Heart right ventricle (tissue), 16 donors: ENCODE measurements around the gene SPDYE9. TPM values are rescaled to one million over a fixed set of nuclear protein-coding genes. Genes with fewer than 3 reads are reported as not detected.
"Not testable (repeated sequence)": the region's sequence is repeated elsewhere in the genome, so short reads cannot be mapped to it uniquely, and the experiment has no call there.

ENCODE experiments used
- ATAC-seq, 8 donors: fragments of 200-7000 bp; cut with Tn5 transposase; one replicate each; pipeline ENCODE4 v1.9.1; 2020; ENCODE audit warnings: mild to moderate bottlenecking in 8 of 8, moderate library complexity in 8 of 8, moderate number of reproducible peaks in 1 of 8
- DNase-seq, 2 donors: peaks; one replicate each; pipeline ENCODE4 v3.0.0-alpha.2; 2020
- H3K27ac ChIP-seq, 10 donors: fragments of 200-600 bp; sonication (generic) in 2 of 10; one replicate each; pipeline versions ENCODE4 v1.5.0 to v1.8.0; 2020 to 2022; ENCODE audit warnings: mild to moderate bottlenecking in 3 of 10
- H3K27me3 ChIP-seq, 7 donors: fragments of 200-600 bp; one replicate each; pipeline ENCODE4 v1.8.0; 2021 to 2022; ENCODE audit warnings: mild to moderate bottlenecking in 2 of 7
- H3K36me3 ChIP-seq, 9 donors: fragments of 200-600 bp; sonication (generic) in 1 of 9; one replicate each; pipeline versions ENCODE4 v1.5.0 to v1.8.0; 2020 to 2022; ENCODE audit warnings: mild to moderate bottlenecking in 2 of 9
- H3K4me1 ChIP-seq, 9 donors: fragments of 200-600 bp; sonication (generic) in 1 of 9; one replicate each; pipeline versions ENCODE4 v1.5.0 to v1.8.0; 2020 to 2022; ENCODE audit warnings: mild to moderate bottlenecking in 4 of 9
- H3K4me3 ChIP-seq, 10 donors: fragments of 200-600 bp; sonication (generic) in 2 of 10; one replicate each; pipeline versions ENCODE4 v1.5.0 to v1.8.0; 2020 to 2022; ENCODE audit warnings: mild to moderate bottlenecking in 7 of 10, moderate library complexity in 2 of 10
- H3K9me3 ChIP-seq, 11 donors: fragments of 200-600 bp in 10 of 11; sonication (generic) in 2 of 11; one replicate each; pipeline versions ENCODE4 v1.5.0 to v1.8.0; 2013 to 2022; ENCODE audit warnings: mild to moderate bottlenecking in 2 of 11, control low read depth in 1 of 11, moderate library complexity in 1 of 11
- WGBS, 2 donors: extraction: QIAGEN DNeasy Blood & Tissue Kit; methylation state at CpG; one replicate each; pipeline ENCODE4 v1.1.7; 2013; ENCODE audit warnings: inconsistent platforms in 1 of 2; 5-methylcytosine and 5-hydroxymethylcytosine counted together
- intact Hi-C, 10 donors: fragments of 100-400 bp; cut with DNase I; formaldehyde crosslinking; loops; one replicate each; pipeline versions ENCODE4 v1.11.1 to v1.14.2; 2022
- long read RNA-seq, 3 donors: library from polyadenylated mRNA; unstranded; transcript quantifications; one replicate each; pipeline ENCODE4 v2.0.0, GENCODE V29; 2020 to 2021
- polyA plus RNA-seq, 2 donors: library from polyadenylated mRNA; stranded (reverse); fragments of 200-250 nt; gene quantifications; one replicate each; pipeline ENCODE4 v1.2.3, GENCODE V29; 2013
- total RNA-seq, 10 donors: library from RNA; stranded (reverse); fragmentation: NEBNext Ultra II Directional in 3 of 10; extraction: Animal tissue kit (Norgen Biotek cat#: 25700) in 3 of 10; gene quantifications; one replicate each; pipeline versions ENCODE4 v1.2.1 to v1.2.4, GENCODE V29; 2021 to 2023
- donor health status: Arrhythmogenic right ventricular cardiomyopathy.
- donor health status: ischemic (EF 13 %, LVEDD 7.1; RV severe dilation, severe dysfunction).
- donor health status: healthy with polysubstance abuse.
- donor health status: DM: no; HTN: yes; CAD: no.
- donor health status: DM: no; HTN: no; CAD: no.
- donor health status: ischemic (EF 25% LVEDD 6.9; RV normal size, moderate dysfunction).
- donor health status: ischemic (EF 25% LVEDD 5.7; RV mildly dilated, moderate dysfunction).
- donor health status: healthy.
- donor health status: DM: yes; HTN: yes; CAD: no.
- donor health status: Ischemic cardiomyopathy.
- donor health status: ischemic (EF 35%, LVEDD 5.7; RV mildly dilated, moderate dysfunction).
- donor health status: nonischemic (EF 11% LVEDD 7.7; RV severe dilation, severe dysfunction).
- donor health status: DM: yes; HTN: yes; CAD: no.
- donor health status: PGD.
- donor health status: ischemic (EF 29% LVEDD 5.4; RV normal size, mild dysfunction).
- donor health status: nonischemic (EF 23%, LVEDD 6.1; RV moderate dilation, normal function).

SPDYE9 gene, protein sequence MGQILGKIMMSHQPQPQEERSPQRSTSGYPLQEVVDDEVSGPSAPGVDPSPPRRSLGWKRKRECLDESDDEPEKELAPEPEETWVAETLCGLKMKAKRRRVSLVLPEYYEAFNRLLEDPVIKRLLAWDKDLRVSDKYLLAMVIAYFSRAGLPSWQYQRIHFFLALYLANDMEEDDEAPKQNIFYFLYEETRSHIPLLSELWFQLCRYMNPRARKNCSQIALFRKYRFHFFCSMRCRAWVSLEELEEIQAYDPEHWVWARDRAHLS
- total RNA-seq = not detected
- polyA plus RNA-seq = not detected
- long read RNA-seq, donor 1, partial matches to known transcripts = 0 of 2 reads
- long read RNA-seq, donor 1, other reads (novel, unspliced or antisense) = 2 of 2 reads
- long read RNA-seq, donor 2 = 0 reads
- long read RNA-seq, donor 3 = 0 reads

DNA sequence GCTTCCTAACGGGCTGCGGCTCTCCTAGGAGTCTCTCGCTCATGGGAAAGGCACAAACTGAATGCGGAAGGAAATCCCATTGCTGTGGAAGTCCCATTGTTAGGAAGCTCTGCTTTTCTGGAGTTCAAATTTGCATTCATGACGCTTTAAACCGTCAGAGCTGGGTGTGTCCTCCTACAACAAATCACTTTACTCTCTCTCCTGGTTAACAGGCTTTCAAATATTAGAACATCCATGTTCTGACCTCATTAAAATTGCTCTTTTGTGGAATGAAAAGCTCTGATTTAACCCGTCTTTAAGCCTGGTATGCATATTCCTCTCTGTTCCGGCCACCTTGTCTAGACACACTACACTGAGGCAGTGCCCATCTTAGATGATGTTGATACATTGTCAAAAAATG lies at the start of gene SPDYE9:
SPDYE9 (minus strand) TSS at position 101 of the 400 bp plus-strand sequence. CDS start 1,800 bp downstream, outside the sequence.
- H3K9me3 ChIP-seq, H3K27me3 ChIP-seq, H3K27ac ChIP-seq, H3K36me3 ChIP-seq, DNase-seq, ATAC-seq, H3K4me3 ChIP-seq, H3K4me1 ChIP-seq, intact Hi-C loops: not testable (repeated sequence)
- WGBS, 2 donors = no CpG with 5 or more reads among the region's 8 CpGs

DNA sequence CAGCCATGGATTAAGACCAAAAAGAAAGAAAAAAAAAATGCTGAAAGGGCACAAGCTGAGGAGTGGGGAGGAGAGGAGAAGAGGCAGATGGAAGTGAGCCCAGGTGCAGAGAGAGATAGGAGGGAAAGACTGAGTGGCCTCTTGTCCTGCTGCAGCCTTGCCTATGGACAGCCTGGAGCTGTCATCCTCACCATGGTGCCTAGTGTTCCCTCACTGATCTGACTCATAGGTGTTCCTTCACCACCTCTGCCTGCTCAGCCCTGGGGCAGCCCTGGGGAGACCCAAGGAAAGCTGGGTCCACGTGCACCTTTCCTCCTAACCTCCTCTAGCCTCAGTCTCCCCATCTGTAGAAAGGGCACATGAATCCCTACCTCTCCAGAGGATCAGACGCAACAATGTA lies 49.0 kb upstream of the SPDYE9 start:
- WGBS, 2 donors = no CpG with 5 or more reads among the region's 2 CpGs
- H3K9me3 ChIP-seq, DNase-seq, H3K4me1 ChIP-seq, H3K27ac ChIP-seq, intact Hi-C loops, H3K4me3 ChIP-seq, H3K27me3 ChIP-seq, H3K36me3 ChIP-seq: not testable (repeated sequence)
- peak in 3 of 8 donors; percentile 23 to 53 (median 36) for ATAC-seq

GRCh38 chr7:73132651-73133217 lies 46.9 kb upstream of the SPDYE9 start:
- H3K4me3 ChIP-seq, H3K27ac ChIP-seq, H3K4me1 ChIP-seq, intact Hi-C loops, H3K36me3 ChIP-seq, DNase-seq, H3K27me3 ChIP-seq, H3K9me3 ChIP-seq: not testable (repeated sequence)
- WGBS, 2 donors = 59 to 94% methylated on average over 2 to 3 of the region's 7 CpGs
- ATAC-seq = peak in 2 of 8 donors; percentile 7 to 36

- no CpG with 5 or more reads among the region's 2 CpGs for WGBS, 2 donors
- H3K9me3 ChIP-seq, H3K27ac ChIP-seq, H3K36me3 ChIP-seq, H3K4me3 ChIP-seq, DNase-seq, H3K27me3 ChIP-seq, intact Hi-C loops, H3K4me1 ChIP-seq, ATAC-seq: not testable (repeated sequence)
Measured at GRCh38 chr7:73130612-73131011, 44.8 kb upstream of the SPDYE9 start.

DNA sequence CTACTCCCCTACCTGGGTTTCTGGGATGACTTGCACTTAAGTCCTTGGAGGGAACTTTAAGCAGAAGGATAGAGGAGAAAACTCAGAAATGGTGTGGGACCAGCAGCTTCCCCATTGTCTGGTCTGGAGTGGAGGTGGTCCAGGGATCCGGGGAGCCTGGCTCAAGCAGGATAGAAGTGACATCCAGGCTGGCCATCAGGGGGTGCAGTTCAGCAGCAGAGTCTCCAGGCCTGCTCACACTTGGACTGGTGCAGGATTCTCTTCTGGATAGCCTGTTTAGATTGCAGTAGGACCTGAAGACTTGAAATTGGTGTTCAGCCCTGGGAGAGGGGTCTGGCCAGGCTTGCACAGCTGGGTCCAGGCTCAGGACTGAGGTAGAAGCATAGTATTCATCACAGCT lies 38.3 kb upstream of the SPDYE9 start:
- no CpG with 5 or more reads among the region's 1 CpG for WGBS, 2 donors
- DNase-seq, H3K27me3 ChIP-seq, H3K4me1 ChIP-seq, H3K4me3 ChIP-seq, H3K9me3 ChIP-seq, intact Hi-C loops, H3K27ac ChIP-seq, H3K36me3 ChIP-seq: not testable (repeated sequence)
- peak; percentile 48 to 84 (median 70) for ATAC-seq

GRCh38 chr7:73122778-73123447 lies 37.1 kb upstream of the SPDYE9 start:
- intact Hi-C loops, H3K36me3 ChIP-seq, DNase-seq, H3K4me3 ChIP-seq, H3K27me3 ChIP-seq, H3K9me3 ChIP-seq, H3K4me1 ChIP-seq, H3K27ac ChIP-seq: not testable (repeated sequence)
- peak in 2 of 8 donors; percentile 32 to 35 for ATAC-seq
- 64 to 83% methylated on average over 2 of the region's 4 CpGs for WGBS, 2 donors

DNA sequence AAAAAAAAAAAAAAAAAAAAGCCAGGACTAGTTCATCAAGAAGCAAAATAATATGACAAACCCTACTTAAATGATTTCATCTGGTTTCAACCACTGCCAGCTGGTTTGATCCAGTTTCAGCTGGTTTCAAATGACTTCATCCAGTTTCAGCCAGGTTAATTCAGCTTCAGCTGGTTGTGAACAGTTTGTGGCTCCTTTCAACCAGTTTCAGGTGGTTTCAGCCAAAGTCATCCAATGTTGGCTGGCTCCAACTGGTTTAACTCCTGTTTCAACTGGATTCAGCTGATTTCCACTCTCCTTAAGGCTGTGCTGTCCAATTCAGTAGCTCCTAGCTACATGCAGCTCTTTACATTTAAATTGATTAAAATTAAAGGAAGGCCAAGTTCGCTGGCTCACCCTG lies 32.3 kb upstream of the SPDYE9 start:
- no CpG with 5 or more reads among the region's 1 CpG for WGBS, 2 donors
- H3K27ac ChIP-seq, intact Hi-C loops, H3K4me1 ChIP-seq, H3K9me3 ChIP-seq, H3K27me3 ChIP-seq, H3K36me3 ChIP-seq, ATAC-seq, DNase-seq, H3K4me3 ChIP-seq: not testable (repeated sequence)

DNA sequence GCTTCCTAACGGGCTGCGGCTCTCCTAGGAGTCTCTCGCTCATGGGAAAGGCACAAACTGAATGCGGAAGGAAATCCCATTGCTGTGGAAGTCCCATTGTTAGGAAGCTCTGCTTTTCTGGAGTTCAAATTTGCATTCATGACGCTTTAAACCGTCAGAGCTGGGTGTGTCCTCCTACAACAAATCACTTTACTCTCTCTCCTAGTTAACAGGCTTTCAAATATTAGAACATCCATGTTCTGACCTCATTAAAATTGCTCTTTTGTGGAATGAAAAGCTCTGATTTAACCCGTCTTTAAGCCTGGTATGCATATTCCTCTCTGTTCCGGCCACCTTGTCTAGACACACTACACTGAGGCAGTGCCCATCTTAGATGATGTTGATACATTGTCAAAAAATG lies 28.0 kb downstream of the SPDYE9 start, which contains the start of gene SPDYE11:
SPDYE11 (minus strand) TSS at position 101 of the 400 bp plus-strand sequence. CDS start 1,800 bp downstream, outside the sequence.
- H3K4me3 ChIP-seq, H3K9me3 ChIP-seq, H3K27ac ChIP-seq, H3K36me3 ChIP-seq, H3K4me1 ChIP-seq, H3K27me3 ChIP-seq, intact Hi-C loops, DNase-seq, ATAC-seq: not testable (repeated sequence)
- WGBS, 2 donors = no CpG with 5 or more reads among the region's 8 CpGs

DNA sequence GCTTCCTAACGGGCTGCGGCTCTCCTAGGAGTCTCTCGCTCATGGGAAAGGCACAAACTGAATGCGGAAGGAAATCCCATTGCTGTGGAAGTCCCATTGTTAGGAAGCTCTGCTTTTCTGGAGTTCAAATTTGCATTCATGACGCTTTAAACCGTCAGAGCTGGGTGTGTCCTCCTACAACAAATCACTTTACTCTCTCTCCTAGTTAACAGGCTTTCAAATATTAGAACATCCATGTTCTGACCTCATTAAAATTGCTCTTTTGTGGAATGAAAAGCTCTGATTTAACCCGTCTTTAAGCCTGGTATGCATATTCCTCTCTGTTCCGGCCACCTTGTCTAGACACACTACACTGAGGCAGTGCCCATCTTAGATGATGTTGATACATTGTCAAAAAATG lies 56.2 kb downstream of the SPDYE9 start, which contains the start of gene SPDYE8:
SPDYE8 (minus strand) TSS at position 101 of the 400 bp plus-strand sequence. CDS start 1,800 bp downstream, outside the sequence.
- not testable (repeated sequence) for ATAC-seq, H3K27me3 ChIP-seq

More for the DNA sequence above, 56.2 kb downstream of the SPDYE9 start, which contains the start of gene SPDYE8:
- H3K4me3 ChIP-seq, H3K27ac ChIP-seq, H3K9me3 ChIP-seq, intact Hi-C loops, H3K36me3 ChIP-seq, DNase-seq, H3K4me1 ChIP-seq: not testable (repeated sequence)
- no CpG with 5 or more reads among the region's 8 CpGs for WGBS, 2 donors
